ENCODE measurements around the gene BAAT.
"Not testable (repeated sequence)": the region's sequence is repeated elsewhere in the genome, so short reads cannot be mapped to it uniquely, and the experiment has no call there.

The BAAT gene

DNA sequence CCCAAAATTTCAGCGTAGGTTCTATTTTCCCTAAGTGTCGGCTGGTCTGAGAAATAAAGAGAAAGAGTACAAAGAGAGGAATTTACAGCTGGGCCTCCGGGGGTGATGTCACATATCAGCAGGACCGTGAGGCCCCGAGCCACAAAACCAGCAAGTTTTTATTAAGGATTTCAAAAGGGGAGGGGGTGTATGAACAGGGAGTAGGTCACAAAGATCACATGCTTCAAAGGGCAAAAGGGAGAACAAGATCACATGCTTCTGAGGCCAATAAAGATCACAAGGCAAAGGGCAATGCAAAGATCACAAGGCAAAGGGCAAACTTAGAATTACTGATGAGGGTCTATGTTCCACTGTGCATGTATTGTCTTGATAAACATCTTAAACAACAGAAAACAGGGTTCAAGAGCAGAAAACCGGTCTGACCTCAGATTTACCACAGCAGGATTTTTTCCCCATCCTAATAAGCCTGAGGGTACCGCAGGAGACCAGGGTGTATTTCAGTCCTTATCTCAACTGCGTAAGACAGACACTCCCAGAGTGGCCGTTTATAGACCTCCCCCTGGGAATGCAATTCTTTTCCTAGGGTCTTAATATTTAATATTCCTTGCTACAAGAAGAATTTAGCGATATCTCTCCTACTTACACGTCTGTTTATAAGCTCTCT is at the start of gene BAAT:
Gene BAAT (minus strand): TSS at position 134 of the 664 bp plus-strand sequence. CDS start 13,602 bp downstream, outside the sequence.
- DNase-seq: not testable (repeated sequence)

DNA sequence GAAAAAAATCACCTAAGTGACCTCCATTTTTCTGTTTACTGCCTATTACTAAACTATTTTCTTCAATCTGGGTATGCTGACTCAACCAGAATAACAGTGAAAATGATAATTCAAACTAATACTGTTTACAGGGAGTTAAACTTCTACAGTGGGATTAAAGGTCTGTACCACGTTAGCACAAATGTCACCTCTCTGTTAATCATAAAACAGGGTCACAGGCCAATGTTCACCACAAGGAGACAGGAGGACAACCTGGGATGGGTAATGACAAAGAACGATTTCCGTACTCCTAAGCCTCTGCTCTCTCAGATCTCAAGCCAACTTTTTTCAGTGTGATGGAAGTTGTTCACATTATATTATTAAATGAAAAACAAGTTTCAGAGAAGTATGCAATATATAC is 48.4 kb upstream of the BAAT start:
- DNase-seq: no peak

- no peak for DNase-seq
Measured at GRCh38 chr9:101432740-101433139, 47.9 kb upstream of the BAAT start.

DNA sequence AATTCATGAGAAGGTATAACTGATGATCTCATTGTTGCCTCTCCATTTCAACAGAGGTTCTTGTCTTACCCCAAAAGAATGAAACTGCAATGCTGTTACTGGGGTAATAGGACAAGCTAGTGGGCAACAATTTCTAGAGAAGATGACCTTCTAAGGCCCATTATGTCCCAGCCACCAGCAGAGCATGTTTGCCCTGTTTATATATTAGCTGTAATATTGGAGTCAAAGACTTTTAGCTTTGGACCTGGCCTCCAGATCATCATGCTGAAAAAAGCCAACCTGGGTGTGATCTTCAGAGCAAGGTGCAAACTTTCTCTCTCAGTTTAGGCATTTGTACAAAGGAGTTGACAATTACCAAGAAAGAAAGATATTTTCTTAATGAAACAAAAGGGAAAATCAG is 47.4 kb upstream of the BAAT start:
- DNase-seq: no peak

- no peak for DNase-seq
Measured at GRCh38 chr9:101429736-101430135, 44.9 kb upstream of the BAAT start.

- no peak for DNase-seq
Measured at GRCh38 chr9:101428909-101429308, 44.1 kb upstream of the BAAT start.

DNA sequence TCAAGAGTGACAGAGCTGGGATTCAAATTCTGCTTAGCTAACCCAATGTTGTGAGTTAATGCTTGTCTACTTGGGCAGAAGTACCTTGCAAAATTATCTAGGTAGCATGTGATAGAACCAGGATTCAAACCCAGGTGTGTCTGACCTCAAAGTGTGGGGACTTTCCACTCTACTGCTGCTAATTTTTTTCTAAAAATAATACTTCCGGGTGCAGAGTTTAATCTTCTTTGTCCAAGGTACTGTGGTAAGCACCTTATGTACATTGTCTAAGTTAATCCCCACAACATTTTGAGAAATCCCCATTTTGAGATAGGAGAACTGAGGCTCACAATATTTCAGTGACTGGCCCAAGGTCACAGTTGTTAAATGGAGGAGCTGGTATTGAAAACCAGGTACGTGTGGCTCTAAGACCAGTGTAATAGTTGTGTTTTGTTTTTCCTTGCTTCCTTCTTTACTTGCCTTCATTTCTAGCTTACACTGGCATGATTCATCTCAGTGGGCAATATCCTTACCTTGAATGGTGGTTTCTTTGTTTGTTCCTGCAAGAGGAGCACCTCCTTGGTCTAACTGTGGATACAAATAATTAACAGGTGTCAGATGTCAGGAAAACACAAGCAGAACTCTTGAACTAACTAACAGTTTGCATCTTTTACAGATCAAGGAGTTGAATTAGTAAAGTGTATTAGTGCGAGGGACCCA is 43.3 kb upstream of the BAAT start:
- DNase-seq: no peak

DNA sequence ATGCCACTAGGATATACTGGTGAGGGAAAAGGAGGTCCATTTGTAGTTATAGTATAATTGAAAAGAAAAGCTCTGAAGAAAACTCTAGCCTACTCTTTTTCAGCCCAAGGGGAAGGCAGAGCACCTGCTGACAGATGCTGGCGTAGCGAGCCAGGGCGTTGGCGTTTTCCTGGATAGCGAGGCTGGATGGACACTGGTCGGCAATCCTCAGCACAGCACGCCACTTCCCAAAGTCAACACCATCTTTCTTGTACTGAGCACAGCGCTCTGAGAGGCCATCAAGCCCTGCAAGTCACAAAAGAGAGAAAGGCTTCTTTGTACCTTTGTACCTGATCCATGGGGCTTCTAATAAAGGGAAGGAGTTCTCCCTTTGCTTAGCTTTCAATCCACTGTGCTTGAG is 42.6 kb upstream of the BAAT start:
- no peak for DNase-seq

GRCh38 chr9:101421653-101422065 is 36.9 kb upstream of the BAAT start:
- DNase-seq: no peak

- no peak for DNase-seq
Measured at GRCh38 chr9:101419863-101420262, 35.1 kb upstream of the BAAT start.

GRCh38 chr9:101418518-101419430 is 34.0 kb upstream of the BAAT start:
- DNase-seq: no peak

- no peak for DNase-seq
Measured at GRCh38 chr9:101417977-101418376, 33.2 kb upstream of the BAAT start.

DNA sequence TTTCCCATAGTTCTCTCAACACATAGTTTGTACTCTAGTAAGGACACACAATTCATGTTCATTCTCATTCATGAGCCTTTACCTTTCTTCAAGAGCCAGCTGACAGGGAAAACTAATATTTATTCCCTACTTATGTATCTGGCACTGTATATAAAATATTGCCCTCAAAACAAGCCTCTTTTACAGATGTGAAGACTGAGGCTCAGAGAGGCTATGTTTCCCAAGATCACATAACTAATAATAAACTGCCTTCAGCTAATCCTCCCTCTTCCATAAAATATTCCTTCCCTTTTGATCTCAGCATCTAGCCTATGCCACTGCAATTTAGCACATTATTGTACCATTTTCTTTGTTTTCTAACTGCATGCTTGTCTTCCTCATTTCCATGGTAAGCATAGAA is 32.6 kb upstream of the BAAT start:
- no peak for DNase-seq

DNA sequence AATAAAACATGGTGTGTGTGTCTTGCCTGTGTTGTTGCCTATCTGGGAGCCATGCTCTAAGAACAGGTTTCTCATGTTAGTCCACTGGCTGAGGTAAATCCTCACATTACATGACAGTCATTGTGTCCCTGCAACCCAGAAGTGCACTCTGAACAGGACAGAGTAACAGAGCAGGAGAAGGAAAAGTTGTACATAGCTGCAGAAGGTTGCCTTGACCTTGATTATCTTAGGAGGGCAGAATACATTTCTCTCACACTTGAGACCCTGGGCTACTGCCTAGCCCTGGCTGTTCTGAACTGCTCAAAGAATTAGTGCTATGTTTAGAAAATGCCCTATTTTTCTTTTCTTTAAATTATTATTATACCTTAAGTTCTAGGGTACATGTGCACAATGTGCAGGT is 30.8 kb upstream of the BAAT start:
- DNase-seq: no peak

GRCh38 chr9:101414839-101415238 is 30.0 kb upstream of the BAAT start:
- no peak for DNase-seq

DNA sequence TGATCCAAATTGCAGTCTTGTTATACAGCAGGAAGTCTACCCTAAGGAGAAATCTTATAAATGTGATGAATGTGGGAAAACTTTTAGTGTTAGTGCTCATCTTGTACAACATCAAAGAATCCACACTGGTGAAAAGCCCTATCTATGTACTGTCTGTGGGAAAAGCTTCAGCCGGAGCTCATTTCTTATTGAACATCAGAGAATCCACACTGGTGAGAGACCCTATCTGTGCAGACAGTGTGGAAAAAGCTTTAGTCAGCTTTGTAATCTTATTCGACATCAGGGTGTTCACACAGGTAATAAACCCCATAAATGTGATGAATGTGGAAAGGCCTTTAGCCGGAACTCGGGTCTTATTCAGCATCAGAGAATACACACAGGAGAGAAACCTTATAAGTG is 24.3 kb upstream of the BAAT start:
- no peak for DNase-seq

DNA sequence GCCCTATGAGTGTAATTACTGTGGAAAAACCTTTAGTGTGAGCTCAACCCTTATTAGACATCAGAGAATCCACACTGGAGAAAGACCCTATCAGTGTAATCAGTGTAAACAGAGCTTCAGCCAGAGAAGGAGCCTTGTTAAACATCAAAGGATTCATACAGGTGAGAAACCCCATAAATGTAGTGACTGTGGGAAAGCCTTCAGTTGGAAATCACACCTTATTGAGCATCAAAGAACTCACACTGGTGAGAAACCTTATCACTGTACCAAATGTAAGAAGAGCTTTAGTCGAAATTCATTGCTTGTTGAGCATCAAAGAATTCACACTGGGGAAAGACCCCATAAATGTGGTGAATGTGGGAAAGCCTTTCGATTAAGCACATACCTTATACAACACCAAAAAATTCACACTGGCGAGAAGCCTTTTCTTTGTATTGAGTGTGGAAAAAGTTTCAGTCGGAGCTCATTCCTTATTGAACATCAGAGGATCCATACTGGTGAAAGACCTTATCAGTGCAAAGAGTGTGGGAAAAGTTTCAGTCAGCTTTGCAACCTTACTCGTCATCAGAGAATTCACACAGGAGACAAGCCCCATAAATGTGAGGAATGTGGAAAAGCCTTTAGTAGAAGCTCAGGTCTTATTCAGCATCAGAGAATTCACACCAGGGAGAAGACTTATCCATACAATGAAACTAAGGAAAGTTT is 23.7 kb upstream of the BAAT start:
- no peak for DNase-seq

DNA sequence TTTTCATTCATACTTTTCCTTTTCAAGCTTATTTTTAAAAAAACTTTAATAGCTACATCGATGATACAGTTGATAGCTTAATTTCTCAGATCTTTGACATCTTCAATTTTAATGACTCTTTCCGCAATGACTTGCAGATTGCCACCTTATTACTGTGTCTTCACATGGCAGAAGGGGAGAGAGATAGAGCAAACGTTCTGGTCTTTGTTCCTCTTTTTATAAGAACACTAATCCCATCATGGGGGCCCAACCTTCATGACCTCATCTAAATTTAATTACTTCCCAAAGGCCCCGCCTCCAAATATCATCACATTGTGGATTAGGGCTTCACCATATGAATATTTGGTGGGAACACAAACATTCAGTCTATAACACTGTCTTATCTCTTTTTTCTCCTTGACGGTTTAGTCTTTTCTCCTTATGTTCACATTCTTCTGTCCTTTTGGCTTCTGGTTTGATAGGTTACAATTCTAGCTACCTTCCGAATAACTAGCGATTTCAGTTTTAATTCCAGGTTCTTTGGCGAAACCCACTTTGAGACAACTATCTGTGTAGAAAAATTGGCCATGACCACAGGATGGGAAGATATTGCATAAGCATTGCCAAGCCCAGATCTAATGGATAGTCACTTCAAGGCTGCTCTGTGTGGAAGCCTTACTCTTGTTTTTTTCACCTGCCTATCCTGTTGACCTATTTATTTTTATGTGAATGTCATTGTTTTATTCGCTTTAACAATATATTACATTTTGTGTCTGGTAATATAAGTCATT is 18.9 kb upstream of the BAAT start:
- DNase-seq: no peak

DNA sequence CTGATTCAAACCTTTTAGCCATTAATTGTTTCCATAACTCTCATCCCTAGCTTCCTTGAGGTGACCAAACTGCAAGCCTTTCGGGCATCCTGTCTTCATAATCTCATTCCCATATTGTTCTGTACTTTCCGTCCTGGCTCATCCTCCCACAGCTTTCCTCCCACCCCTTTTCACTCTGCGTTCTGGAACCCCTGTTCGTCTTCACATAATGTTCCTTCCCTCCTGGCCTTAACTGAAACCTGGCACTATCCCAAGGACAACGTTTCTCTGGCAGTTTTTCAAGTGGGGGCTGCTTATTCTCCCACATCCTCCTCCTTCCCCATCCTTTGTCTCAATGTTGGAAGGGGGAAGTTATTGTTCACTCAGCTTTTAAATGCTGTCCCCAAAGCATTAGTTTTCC is 15.3 kb upstream of the BAAT start:
- DNase-seq: no peak

DNA sequence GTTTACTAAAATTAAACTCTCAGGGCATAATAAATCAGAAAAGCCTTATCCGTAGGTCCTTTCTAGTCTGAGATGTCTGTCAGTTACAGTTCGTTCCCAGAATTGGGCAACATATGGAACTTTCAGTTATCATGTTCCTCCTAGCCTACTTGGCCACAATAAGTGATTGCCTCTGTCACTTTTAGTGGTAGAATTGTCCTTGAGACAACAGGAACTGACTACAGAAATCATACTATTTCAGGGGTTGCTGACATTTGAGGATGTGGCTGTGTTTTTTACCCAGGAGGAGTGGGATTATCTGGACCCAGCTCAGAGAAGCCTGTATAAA is 14.8 kb upstream of the BAAT start:
- no peak for DNase-seq

DNA sequence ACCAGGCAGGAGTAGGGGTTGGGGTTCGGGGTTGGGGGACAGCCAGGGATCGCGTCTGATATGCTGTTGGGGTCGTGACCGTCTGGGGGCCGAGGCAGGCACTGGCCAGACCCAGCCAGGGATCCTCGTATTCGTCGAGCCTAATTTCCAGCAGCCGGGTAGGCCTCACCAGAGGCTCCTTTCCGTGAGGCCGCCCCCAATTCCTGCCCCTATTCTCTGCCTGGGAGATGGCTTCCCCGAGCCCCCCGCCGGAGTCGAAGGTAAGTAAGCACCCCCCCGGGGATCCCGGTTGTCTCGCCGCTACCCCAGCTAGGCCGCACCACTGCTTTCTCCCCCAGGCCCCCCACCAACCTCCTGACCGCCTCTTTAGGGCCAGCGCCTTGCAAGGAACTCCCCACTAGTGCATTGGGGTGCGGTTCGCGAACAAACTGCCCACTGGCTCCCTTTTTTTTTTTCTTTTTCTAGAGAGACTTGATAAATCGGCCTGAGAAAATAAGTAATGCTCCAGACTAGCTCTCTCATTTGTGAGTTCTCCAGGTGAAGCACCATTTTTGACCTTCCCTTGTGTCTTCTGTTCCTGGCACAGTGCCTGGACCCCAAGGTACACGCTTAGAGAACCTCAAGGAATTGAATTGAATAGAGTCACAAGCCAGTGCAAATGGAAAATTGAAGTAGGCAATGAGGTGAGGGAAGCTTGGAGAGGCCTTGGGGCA is 14.3 kb upstream of the BAAT start:
- DNase-seq: no peak

Measured in NCI-H1092 treated with DMSO at 0.1 percent for 48 hours (cell line).